22Rv1 (cell line): ENCODE data around the gene BNC2.

Source experiments
- CTCF ChIP-seq: fragments of 450-650 bp; IDR thresholded peaks from 2 replicates; pipeline ENCODE4 v1.5.1; 2017; ENCODE audit warnings: mild to moderate bottlenecking
- ZFX ChIP-seq: fragments of 450-650 bp; IDR thresholded peaks from 2 replicates; pipeline ENCODE4 v1.6.1; 2017; ENCODE audit warnings: antibody characterized with exemption, borderline replicate concordance

DNA sequence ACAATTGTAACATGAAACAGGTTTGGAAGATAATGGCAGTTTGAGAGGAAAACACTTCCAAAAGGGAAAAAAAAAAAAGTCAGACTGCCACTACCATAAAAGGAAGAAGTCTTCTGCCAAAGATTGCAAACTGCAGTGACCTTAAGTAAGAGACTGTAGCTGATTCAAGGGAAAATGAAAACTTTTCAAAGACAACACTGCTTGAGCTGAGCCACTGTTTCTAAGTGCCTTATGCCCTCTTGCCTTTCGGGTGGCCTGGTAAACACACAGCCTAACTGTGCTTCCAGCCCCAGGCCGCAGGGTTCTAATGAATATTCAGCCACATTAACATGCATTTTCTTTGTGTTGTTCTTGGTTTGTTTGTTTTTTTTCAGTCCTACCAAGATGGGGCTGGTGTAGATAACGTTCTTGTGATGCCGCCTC is 354.6 kb downstream of the BNC2 start:
- no peak for TF ChIP-seq CTCF
- TF ChIP-seq ZFX, result no peak
